ENCODE measurements around the gene LARP1B.

Gene LARP1B

DNA sequence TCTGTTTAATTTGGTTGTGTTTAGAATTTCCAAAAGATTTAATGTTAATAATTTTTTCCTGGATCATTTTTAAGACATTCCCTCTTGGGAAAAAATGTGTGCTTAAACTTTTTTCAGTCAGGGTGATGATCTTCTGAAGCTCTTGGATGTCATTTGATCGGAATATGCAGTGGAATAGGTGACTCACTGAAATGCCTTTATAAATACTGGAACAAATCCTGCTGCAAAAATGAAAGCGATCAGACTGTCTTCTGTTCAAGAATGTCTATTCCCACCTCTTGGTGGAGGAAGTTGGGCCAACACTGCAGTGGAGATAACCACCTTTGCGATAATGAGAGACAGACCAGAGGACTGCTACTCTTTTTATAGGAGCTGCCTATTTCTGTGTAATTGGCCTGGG lies 46.7 kb downstream of the LARP1B start:
- peak; percentile 69 for DNase-seq (ENCODE audit: low read depth, low spot score)
- in situ Hi-C loops (cut with HindIII; ENCODE audit: low sequenced_read_pairs), result no loop called here
- TF ChIP-seq, protein P1, sequence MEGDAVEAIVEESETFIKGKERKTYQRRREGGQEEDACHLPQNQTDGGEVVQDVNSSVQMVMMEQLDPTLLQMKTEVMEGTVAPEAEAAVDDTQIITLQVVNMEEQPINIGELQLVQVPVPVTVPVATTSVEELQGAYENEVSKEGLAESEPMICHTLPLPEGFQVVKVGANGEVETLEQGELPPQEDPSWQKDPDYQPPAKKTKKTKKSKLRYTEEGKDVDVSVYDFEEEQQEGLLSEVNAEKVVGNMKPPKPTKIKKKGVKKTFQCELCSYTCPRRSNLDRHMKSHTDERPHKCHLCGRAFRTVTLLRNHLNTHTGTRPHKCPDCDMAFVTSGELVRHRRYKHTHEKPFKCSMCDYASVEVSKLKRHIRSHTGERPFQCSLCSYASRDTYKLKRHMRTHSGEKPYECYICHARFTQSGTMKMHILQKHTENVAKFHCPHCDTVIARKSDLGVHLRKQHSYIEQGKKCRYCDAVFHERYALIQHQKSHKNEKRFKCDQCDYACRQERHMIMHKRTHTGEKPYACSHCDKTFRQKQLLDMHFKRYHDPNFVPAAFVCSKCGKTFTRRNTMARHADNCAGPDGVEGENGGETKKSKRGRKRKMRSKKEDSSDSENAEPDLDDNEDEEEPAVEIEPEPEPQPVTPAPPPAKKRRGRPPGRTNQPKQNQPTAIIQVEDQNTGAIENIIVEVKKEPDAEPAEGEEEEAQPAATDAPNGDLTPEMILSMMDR (IDR thresholded peaks at IDR 0.05; ENCODE audit: low read depth, low read length), result no peak
- H3K4me3 ChIP-seq (ENCODE audit: low read depth, low read length), result no peak overlapping the region

DNA sequence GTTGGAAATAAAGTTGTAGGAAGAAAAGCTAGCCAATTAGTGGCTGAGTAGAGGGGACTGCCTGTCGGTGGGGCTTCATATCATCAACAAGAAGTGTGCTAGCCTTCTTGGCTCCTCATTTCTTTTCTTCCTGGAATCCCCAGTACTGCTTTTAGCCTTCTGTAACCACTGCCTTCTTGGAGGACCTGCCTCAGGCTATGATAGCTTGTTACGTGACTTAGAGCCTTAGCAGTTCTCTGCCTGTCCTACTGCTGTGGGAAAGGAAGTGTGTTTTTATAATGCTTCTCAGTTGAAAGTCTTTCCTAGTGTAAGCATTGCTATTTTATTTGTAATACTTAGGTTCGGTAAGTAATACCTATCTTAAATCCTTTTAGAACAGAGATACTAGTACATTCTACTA lies 61.9 kb downstream of the LARP1B start:
- TF ChIP-seq, protein P1 (IDR thresholded peaks at IDR 0.05; ENCODE audit: low read depth, low read length), result no peak
- in situ Hi-C loops (cut with HindIII; ENCODE audit: low sequenced_read_pairs), result no loop called here
- no peak overlapping the region for H3K4me3 ChIP-seq (ENCODE audit: low read depth, low read length)
- no peak for DNase-seq (ENCODE audit: low read depth, low spot score)

DNA sequence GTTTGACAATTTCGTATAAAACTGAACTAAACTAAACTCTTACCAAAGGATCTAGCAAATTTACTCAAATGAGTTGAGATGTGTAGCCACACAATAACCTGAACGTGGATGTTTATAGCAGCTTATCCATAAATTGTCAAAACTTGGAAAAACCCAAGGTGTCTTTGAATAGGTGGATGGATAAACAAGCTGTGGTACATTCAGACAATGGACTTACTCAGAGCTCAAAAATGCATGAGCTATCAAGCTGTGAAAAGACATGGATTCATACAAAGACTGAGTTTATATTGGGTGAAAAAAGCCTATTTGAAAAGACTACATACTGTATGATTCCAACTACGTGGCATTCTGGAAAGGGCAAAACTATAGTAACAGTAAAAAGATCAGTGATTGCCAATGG lies 69.5 kb downstream of the LARP1B start:
- no peak overlapping the region for H3K4me3 ChIP-seq (ENCODE audit: low read depth, low read length)
- TF ChIP-seq, protein P1 (IDR thresholded peaks at IDR 0.05; ENCODE audit: low read depth, low read length), result no peak
- in situ Hi-C loops (cut with HindIII; ENCODE audit: low sequenced_read_pairs), result no loop called here
- DNase-seq (ENCODE audit: low read depth, low spot score), result peak; percentile 40

DNA sequence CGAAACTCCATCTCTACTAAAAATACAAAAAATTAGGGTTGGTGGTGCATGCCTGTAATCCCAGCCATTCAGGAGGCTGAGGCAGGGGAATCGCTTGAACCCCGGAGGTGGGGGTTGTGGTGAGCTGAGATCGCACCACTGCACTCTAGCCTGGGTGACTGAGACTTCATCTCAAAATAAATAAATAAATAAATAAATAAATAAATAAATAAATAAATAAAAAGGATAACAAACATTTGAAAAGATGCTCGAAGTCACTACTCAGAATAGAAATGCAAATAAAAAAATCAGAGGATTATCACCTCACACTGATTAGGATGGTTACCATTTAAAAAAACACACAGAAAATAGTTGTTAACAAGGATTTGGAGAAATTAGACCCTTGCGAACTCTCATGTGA lies 73.8 kb downstream of the LARP1B start:
- H3K4me3 ChIP-seq (ENCODE audit: low read depth, low read length), result no peak overlapping the region
- no peak for DNase-seq (ENCODE audit: low read depth, low spot score)
- TF ChIP-seq, protein P1 (IDR thresholded peaks at IDR 0.05; ENCODE audit: low read depth, low read length), result no peak
- in situ Hi-C loops (cut with HindIII; ENCODE audit: low sequenced_read_pairs), result no loop called here

DNA sequence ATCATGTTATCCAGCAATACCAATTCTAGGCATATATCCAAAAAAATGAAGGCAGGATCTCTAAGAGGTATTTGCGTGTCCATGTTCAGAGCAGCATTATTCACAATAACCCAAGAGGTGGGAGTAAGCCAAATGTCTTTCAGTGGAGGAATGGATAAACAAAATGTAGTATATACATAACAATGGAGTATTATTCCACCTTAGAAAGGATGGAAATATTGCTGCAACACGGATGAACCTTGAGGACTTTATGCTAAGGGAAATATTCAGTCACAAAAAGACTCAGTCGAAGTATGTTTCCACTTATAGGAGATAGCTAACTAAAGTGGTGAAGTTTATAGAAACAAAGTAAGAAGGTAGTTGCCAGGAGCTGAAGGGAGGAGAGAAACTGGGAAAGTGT lies 74.3 kb downstream of the LARP1B start:
- no peak for DNase-seq (ENCODE audit: low read depth, low spot score)
- in situ Hi-C loops (cut with HindIII; ENCODE audit: low sequenced_read_pairs), result no loop called here
- no peak overlapping the region for H3K4me3 ChIP-seq (ENCODE audit: low read depth, low read length)
- TF ChIP-seq, protein P1 (IDR thresholded peaks at IDR 0.05; ENCODE audit: low read depth, low read length), result no peak

DNA sequence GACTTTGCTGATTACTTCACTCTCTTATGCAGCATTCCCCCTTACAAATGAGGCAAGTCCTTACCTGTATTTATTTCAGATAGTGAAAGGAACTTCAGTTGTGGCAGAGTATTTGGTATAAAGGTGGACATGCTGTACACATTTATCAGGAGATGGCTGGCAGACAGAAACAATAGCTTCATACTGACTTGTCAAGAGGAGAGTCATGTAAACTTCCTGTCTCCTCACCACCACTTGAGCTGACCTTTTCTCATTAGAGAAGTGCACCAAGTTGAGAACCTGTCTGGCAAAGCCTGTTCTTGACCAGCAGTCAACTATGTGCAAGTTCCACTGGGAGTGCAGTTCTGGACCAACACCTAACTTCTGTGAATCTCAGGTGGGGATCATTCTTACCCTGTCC lies 80.8 kb downstream of the LARP1B start:
- DNase-seq (ENCODE audit: low read depth, low spot score), result no peak
- TF ChIP-seq, protein P1 (IDR thresholded peaks at IDR 0.05; ENCODE audit: low read depth, low read length), result no peak
- no peak overlapping the region for H3K4me3 ChIP-seq (ENCODE audit: low read depth, low read length)
- in situ Hi-C loops (cut with HindIII; ENCODE audit: low sequenced_read_pairs), result no loop called here

DNA sequence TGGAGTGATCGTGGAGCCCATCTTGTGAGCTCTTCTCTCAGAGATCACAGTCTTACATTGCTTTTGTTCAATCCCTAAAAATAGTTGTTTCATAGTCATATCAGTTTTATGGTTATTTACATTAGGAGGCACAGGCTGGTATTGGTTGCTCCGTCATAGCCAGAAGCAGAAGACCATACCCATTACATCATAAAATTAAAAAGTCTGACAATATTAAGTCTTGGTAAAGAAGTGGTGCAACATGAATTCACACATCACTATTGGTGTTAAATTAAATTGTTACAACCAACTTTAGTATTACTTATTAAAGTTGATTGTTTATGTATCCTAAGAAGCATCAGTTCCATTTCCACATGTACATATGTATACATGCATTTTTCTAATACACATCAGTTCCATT lies 84.6 kb downstream of the LARP1B start:
- in situ Hi-C loops (cut with HindIII; ENCODE audit: low sequenced_read_pairs), result no loop called here
- DNase-seq (ENCODE audit: low read depth, low spot score), result no peak

More for the DNA sequence above, 84.6 kb downstream of the LARP1B start:
- TF ChIP-seq, protein P1 (IDR thresholded peaks at IDR 0.05; ENCODE audit: low read depth, low read length), result no peak
- no peak overlapping the region for H3K4me3 ChIP-seq (ENCODE audit: low read depth, low read length)

Data from astrocyte of the spinal cord (primary cell).